Heart left ventricle (tissue), 13 donors: Measurements from ENCODE around the gene CYREN.

ENCODE experiments used
- CTCF ChIP-seq, 12 donors: fragments of 200-600 bp; sonication (generic) in 4 of 12; IDR thresholded peaks; one replicate each; pipeline versions ENCODE4 v1.5.0 to v1.8.0; 2018 to 2022; ENCODE audit warnings: antibody characterized with exemption in 12 of 12, mild to moderate bottlenecking in 5 of 12
- POLR2A ChIP-seq, 2 donors: fragments of 450-650 bp; IDR thresholded peaks; one replicate each; pipeline ENCODE4 v1.6.1; 2017; ENCODE audit warnings: antibody characterized with exemption in 2 of 2, mild to moderate bottlenecking in 2 of 2, moderate library complexity in 2 of 2
- donor health status: ischemic (EF 13 %, LVEDD 7.1; RV severe dilation, severe dysfunction).
- donor health status: DM: no; HTN: yes; CAD: no.
- donor health status: DM: no; HTN: no; CAD: no.
- donor health status: ischemic (EF 25% LVEDD 6.9; RV normal size, moderate dysfunction).
- donor health status: ischemic (EF 25% LVEDD 5.7; RV mildly dilated, moderate dysfunction).
- donor health status: ischemic (EF 35%, LVEDD 5.7; RV mildly dilated, moderate dysfunction).
- donor health status: nonischemic (EF 11% LVEDD 7.7; RV severe dilation, severe dysfunction).
- donor health status: DM: yes; HTN: yes; CAD: no.
- donor health status: PGD.
- donor health status: ischemic (EF 29% LVEDD 5.4; RV normal size, mild dysfunction).
- donor health status: nonischemic (EF 23%, LVEDD 6.1; RV moderate dilation, normal function).

GRCh38 chr7:135217645-135218509 is 47.4 kb upstream of the CYREN start:
- TF ChIP-seq CTCF (IDR thresholded peaks at IDR 0.05) = no peak
- TF ChIP-seq POLR2A (IDR thresholded peaks at IDR 0.05) = no peak
